Trophoblast cell (in vitro differentiated cells and primary cell): ENCODE data around the gene CFAP100.

ENCODE experiments used
- DNase-seq, 2 donors: peaks; one replicate each; pipeline ENCODE4 v3.0.0-alpha.2; 2016
- H2AFZ ChIP-seq: 2 replicates; pipeline ENCODE4 v1.6.1; 2013; ENCODE audit warnings: low read length, moderate library complexity, mild to moderate bottlenecking; ENCODE audit not compliant: insufficient read depth, poor library complexity
- H2AK5ac ChIP-seq: 2 replicates; pipeline ENCODE4 v1.6.1; 2013; ENCODE audit warnings: mild to moderate bottlenecking, low read length
- H2BK120ac ChIP-seq: 2 replicates; pipeline ENCODE4 v1.6.1; 2013; ENCODE audit warnings: low read length, mild to moderate bottlenecking, moderate library complexity; ENCODE audit not compliant: insufficient read depth, poor library complexity
- H2BK12ac ChIP-seq: 2 replicates; pipeline ENCODE4 v1.6.1; 2013; ENCODE audit warnings: mild to moderate bottlenecking, low read length, moderate library complexity
- H2BK5ac ChIP-seq: 2 replicates; pipeline ENCODE4 v1.6.1; 2013; ENCODE audit warnings: low read length, low read depth, moderate library complexity, mild to moderate bottlenecking; ENCODE audit not compliant: poor library complexity
- H3K14ac ChIP-seq: 2 replicates; pipeline ENCODE4 v1.6.1; 2013; ENCODE audit warnings: mild to moderate bottlenecking, low read length
- H3K18ac ChIP-seq: 2 replicates; pipeline ENCODE4 v1.6.1; 2013; ENCODE audit warnings: mild to moderate bottlenecking, low read length
- H3K23ac ChIP-seq: 2 replicates; pipeline ENCODE4 v1.6.1; 2013; ENCODE audit warnings: low read length
- H3K27ac ChIP-seq: 2 replicates; pipeline ENCODE4 v1.5.1; 2013; ENCODE audit warnings: low read depth, mild to moderate bottlenecking, inconsistent platforms, low read length, moderate library complexity
- H3K27me3 ChIP-seq: 2 replicates; pipeline ENCODE4 v1.6.1; 2013; ENCODE audit warnings: inconsistent platforms, mild to moderate bottlenecking, low read length, moderate library complexity; ENCODE audit not compliant: insufficient read depth
- H3K36me3 ChIP-seq, 2 experiments: 1 replicate in 1 of 2; 2 replicates in 1 of 2; pipeline ENCODE4 v1.6.1; 2013; ENCODE audit warnings: low read length in 2 of 2, mild to moderate bottlenecking in 2 of 2, moderate library complexity in 1 of 2; ENCODE audit not compliant: insufficient read depth in 2 of 2, control insufficient read depth in 1 of 2
- H3K4ac ChIP-seq: 2 replicates; pipeline ENCODE4 v1.6.1; 2013; ENCODE audit warnings: low read depth, mild to moderate bottlenecking, low read length, moderate library complexity
- H3K4me1 ChIP-seq, 2 experiments: 1 replicate in 1 of 2; 2 replicates in 1 of 2; pipeline ENCODE4 v1.6.1; 2013; ENCODE audit warnings: low read length in 2 of 2, mild to moderate bottlenecking in 2 of 2, moderate library complexity in 1 of 2; ENCODE audit not compliant: insufficient read depth in 2 of 2, control insufficient read depth in 1 of 2
- H3K4me2 ChIP-seq: 2 replicates; pipeline ENCODE4 v1.6.1; 2013; ENCODE audit warnings: inconsistent platforms, mild to moderate bottlenecking, low read length, moderate library complexity
- H3K4me3 ChIP-seq: 2 replicates; pipeline ENCODE4 v1.5.1; 2013; ENCODE audit warnings: mild to moderate bottlenecking, low read depth, low read length, inconsistent platforms
- H3K79me1 ChIP-seq: one replicate; pipeline ENCODE4 v1.6.1; 2013; ENCODE audit warnings: low read length
- H3K79me2 ChIP-seq: 2 replicates; pipeline ENCODE4 v1.6.1; 2013; ENCODE audit warnings: low read length, mild to moderate bottlenecking; ENCODE audit not compliant: control insufficient read depth, insufficient read depth, poor library complexity
- H3K9ac ChIP-seq: 2 replicates; pipeline ENCODE4 v1.6.1; 2013; ENCODE audit warnings: mild to moderate bottlenecking, low read length
- H3K9me3 ChIP-seq: 2 replicates; pipeline ENCODE4 v1.6.1; 2013; ENCODE audit warnings: low read depth, mild to moderate bottlenecking, control low read depth, inconsistent platforms, low read length; ENCODE audit not compliant: insufficient read depth
- H4K12ac ChIP-seq: 2 replicates; pipeline ENCODE4 v1.6.1; 2013; ENCODE audit warnings: low read depth, mild to moderate bottlenecking, low read length, moderate library complexity
- H4K8ac ChIP-seq: 2 replicates; pipeline ENCODE4 v1.6.1; 2013; ENCODE audit warnings: low read depth, mild to moderate bottlenecking, low read length, moderate library complexity
- H4K91ac ChIP-seq: one replicate; pipeline ENCODE4 v1.6.1; 2013; ENCODE audit warnings: low read depth, mild to moderate bottlenecking, low read length, moderate library complexity
- WGBS: extraction: QIAGEN DNeasy Blood & Tissue Kit; methylation state at CpG from one replicate; pipeline ENCODE4 v1.1.7; 2013; ENCODE audit warnings: missing lambda C conversion rate; ENCODE audit not compliant: insufficient read length, insufficient coverage; ENCODE audit errors: extremely low coverage; 5-methylcytosine and 5-hydroxymethylcytosine counted together

The CFAP100 gene

GRCh38 chr3:126482503-126483255 is 88.0 kb downstream of the CFAP100 start:
- Histone ChIP-seq H3K4me3 (no peak overlapping the region), H3K79me2 (no peaks in the 10 kb centered on the region), H3K27ac (no peak overlapping the region), H2AFZ (no peak overlapping the region), H4K12ac (no peak overlapping the region), H3K9me3 (no peaks in the 10 kb centered on the region), H3K27me3 (no peaks in the 10 kb centered on the region), H3K79me1 (no peaks in the 10 kb centered on the region), H4K91ac (no peak overlapping the region), H2BK120ac (no peak overlapping the region), H2AK5ac (no peak overlapping the region), H3K18ac (no peak overlapping the region), H3K9ac (no peak overlapping the region), H3K14ac (no peak overlapping the region), H3K23ac (no peak overlapping the region), H2BK12ac (no peak overlapping the region), H3K4me1 (peaks cover 0 to 8% of the 10 kb centered on the region in 2 experiments), H3K36me3 (no peaks in the 10 kb centered on the region), H3K4me2 (no peak overlapping the region), H4K8ac (no peak overlapping the region), H3K4ac (no peak overlapping the region), H2BK5ac (no peak overlapping the region)
- no peak for DNase-seq
- no CpG with 5 or more reads among the region's 15 CpGs for WGBS

- Histone ChIP-seq H3K14ac (no peak overlapping the region), H4K12ac (no peak overlapping the region), H3K79me2 (no peaks in the 10 kb centered on the region), H3K27ac (no peak overlapping the region), H3K79me1 (no peaks in the 10 kb centered on the region), H3K4me2 (no peak overlapping the region), H3K18ac (no peak overlapping the region), H2BK5ac (no peak overlapping the region), H3K9ac (no peak overlapping the region), H3K4me3 (no peak overlapping the region), H2BK120ac (no peak overlapping the region), H2AK5ac (no peak overlapping the region), H4K91ac (no peak overlapping the region), H3K23ac (no peak overlapping the region), H3K4ac (no peak overlapping the region), H4K8ac (no peak overlapping the region), H3K27me3 (no peaks in the 10 kb centered on the region), H3K4me1 (peaks cover 0 to 8% of the 10 kb centered on the region in 2 experiments), H2BK12ac (no peak overlapping the region), H3K9me3 (no peaks in the 10 kb centered on the region), H3K36me3 (no peaks in the 10 kb centered on the region), H2AFZ (no peak overlapping the region)
- no CpG with 5 or more reads among the region's 14 CpGs for WGBS
- DNase-seq: no peak
Observed at GRCh38 chr3:126483321-126483761, 88.6 kb downstream of the CFAP100 start.

GRCh38 chr3:126484148-126484547 is 89.4 kb downstream of the CFAP100 start:
- Histone ChIP-seq H3K79me1 (no peaks in the 10 kb centered on the region), H4K8ac (no peak overlapping the region), H3K18ac (no peak overlapping the region), H3K14ac (no peak overlapping the region), H3K4me1 (peaks cover 0 to 8% of the 10 kb centered on the region in 2 experiments), H3K27ac (no peak overlapping the region), H3K4me3 (no peak overlapping the region), H3K79me2 (no peaks in the 10 kb centered on the region), H3K4ac (no peak overlapping the region), H4K91ac (no peak overlapping the region), H3K4me2 (no peak overlapping the region), H2BK5ac (no peak overlapping the region), H3K23ac (no peak overlapping the region), H3K9ac (no peak overlapping the region), H3K9me3 (no peaks in the 10 kb centered on the region), H3K36me3 (no peaks in the 10 kb centered on the region), H3K27me3 (no peaks in the 10 kb centered on the region), H2BK120ac (no peak overlapping the region), H4K12ac (no peak overlapping the region), H2AK5ac (no peak overlapping the region), H2BK12ac (no peak overlapping the region), H2AFZ (no peak overlapping the region)
- WGBS: no CpG with 5 or more reads among the region's 3 CpGs
- no peak for DNase-seq

GRCh38 chr3:126484662-126485061 is 90.0 kb downstream of the CFAP100 start:
- Histone ChIP-seq H3K23ac (no peak overlapping the region), H2AK5ac (no peak overlapping the region), H3K4me3 (no peak overlapping the region), H3K18ac (no peak overlapping the region), H3K4me2 (no peak overlapping the region), H3K14ac (no peak overlapping the region), H2BK5ac (no peak overlapping the region), H4K8ac (no peak overlapping the region), H3K27ac (no peak overlapping the region), H3K27me3 (no peaks in the 10 kb centered on the region), H2BK120ac (no peak overlapping the region), H2AFZ (no peak overlapping the region), H4K12ac (no peak overlapping the region), H3K9me3 (no peaks in the 10 kb centered on the region), H2BK12ac (no peak overlapping the region), H3K79me1 (no peaks in the 10 kb centered on the region), H3K9ac (peak overlapping the region; percentile 44), H3K4ac (no peak overlapping the region), H3K4me1 (peaks cover 0 to 8% of the 10 kb centered on the region in 2 experiments), H3K36me3 (no peaks in the 10 kb centered on the region), H3K79me2 (no peaks in the 10 kb centered on the region), H4K91ac (no peak overlapping the region)
- no CpG with 5 or more reads among the region's 3 CpGs for WGBS
- DNase-seq: no peak
